ENCODE measurements around the gene KDM1B.

GRCh38 chr6:18242062-18242851, 87.0 kb downstream of the KDM1B start:
- no peak for TF ChIP-seq CTCF (IDR thresholded peaks at IDR 0.05)
- no peak for TF ChIP-seq EP300 (IDR thresholded peaks at IDR 0.05)
- no peak for TF ChIP-seq POLR2A (IDR thresholded peaks at IDR 0.05)

Measured in ovary (tissue), 3 donors.